Measurements from ENCODE around the gene ZNF608. TPM values are rescaled to one million over a fixed set of nuclear protein-coding genes. Genes with fewer than 3 reads are reported as not detected.
A peak's percentile ranks its signal among the peaks of the same experiment; 100 is the strongest.

The ZNF608 gene
- total RNA-seq, 1 donor from 2014 or later, result 9.3 TPM

DNA sequence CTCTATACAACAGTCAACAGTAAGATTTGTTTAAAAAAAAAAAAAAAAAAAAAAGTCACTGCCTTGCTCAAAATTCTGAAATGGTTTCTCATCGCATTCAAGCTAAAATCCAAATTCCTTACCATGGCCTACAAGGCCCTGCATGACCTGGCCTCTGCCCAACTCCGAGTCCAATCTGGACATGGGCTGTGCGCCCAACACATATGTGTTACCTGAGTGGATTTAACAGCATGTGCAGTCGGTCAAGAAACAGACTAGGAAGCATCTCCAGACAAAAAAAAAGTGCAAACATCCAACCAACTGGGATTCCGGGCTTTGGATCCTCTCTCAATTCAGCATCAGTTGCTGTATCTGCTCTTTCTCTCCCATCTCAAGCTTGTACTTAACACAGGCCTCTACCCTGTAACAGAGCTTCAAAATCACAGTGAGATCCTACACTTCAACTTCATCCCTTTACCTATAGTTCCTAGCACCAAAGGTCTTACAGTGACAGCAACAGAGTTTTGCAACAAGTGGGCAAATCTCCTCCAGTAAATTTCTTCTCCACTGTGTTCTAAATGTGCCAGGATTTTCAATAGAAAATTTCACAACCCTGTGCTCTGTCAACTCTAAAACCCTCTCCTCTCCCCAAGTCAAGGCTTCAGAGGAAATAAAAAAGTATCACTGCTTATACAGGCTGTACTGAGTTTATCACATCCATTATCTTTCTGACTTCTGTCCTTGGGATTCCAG is 19.6 kb downstream of the ZNF608 start:
- ATAC-seq (no peak), DNase-seq (ENCODE audit: missing footprints) (no peak)
- intact Hi-C loops (cut with DNase I), result no loop called here

DNA sequence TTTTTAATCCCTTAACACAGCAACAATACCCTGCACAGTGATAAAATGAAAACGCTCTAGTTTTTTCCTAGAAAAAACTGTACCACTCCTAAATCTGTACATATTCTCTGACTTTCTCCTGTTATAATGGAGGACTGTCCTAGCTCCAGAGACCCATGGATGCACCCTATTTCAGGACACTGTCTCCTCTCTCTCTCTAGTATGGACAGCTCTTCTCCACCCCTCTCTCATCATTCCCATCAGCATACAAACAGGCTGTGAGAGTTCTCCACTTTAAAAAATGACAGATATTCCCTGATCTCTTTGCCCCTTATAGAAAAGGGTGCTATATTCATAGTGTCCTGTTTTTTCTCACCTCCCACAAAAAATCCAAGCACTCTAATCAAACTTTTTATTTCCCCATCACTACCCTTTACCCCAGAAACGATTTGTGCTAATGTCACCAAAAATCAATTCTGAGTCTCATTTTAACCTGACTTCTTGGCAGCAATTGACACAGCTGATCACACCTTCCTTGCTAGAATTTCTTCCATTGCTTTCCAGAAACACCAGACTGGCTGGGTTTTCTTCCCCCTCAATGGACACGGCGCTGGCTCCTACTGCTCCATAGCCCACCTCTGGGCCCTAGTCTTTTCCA is 20.7 kb downstream of the ZNF608 start:
- DNase-seq (ENCODE audit: missing footprints) (no peak), ATAC-seq (no peak)
- intact Hi-C loops (cut with DNase I), result no loop called here

DNA sequence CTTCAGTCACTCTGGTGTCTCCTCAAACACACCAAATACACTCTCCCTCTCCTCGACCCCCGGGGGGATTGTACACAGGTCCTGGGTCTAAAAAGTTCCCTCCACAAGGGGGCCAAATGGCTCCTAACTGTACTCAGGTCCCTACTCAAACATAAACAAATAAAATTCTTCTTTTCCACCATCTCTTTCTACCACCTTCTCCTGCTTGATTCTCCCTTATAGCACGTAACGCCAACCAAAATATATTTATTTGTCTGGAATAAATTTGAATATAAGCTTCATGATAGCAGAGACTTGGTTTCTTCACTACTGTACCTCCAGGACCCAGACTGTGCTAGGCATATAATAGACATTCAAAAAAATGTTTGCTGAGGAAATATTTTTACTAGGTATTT is 21.4 kb downstream of the ZNF608 start:
- intact Hi-C loops (cut with DNase I), result no loop called here
- ATAC-seq, result no peak
- DNase-seq (ENCODE audit: missing footprints), result no peak

DNA sequence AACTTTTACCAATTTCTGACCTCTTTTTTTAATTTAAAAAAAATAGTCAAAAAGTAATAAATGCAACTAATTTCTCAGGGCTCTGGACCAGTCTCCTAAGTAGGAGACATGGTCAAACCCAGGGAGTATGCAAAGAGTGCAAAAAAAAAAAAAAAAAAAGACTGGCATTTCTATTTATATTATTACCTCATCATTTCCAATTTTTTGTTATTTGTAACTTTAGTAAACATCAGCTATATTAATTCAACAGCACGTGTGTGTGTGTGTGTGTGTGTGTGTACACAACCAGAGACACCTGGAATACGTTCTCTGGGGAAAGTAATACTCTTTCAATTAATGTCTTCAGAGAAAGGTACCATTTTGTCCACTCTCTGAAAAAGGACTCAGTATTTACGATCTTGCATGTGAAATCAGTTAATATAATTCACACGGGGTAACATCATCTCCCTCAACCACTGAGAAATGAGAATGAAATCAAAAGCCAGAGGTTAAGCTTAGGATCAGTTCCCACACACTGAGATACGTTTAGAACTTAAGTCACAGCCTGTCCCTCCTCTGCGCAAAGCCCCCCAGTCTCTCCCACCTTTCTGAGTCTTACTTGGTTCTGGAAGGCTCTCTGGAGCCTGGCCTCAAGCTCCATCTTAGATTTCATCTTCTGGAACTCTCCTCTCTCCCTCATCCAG is 21.9 kb downstream of the ZNF608 start:
- DNase-seq (ENCODE audit: missing footprints) (no peak), ATAC-seq (no peak)
- intact Hi-C loops (cut with DNase I), result no loop called here

DNA sequence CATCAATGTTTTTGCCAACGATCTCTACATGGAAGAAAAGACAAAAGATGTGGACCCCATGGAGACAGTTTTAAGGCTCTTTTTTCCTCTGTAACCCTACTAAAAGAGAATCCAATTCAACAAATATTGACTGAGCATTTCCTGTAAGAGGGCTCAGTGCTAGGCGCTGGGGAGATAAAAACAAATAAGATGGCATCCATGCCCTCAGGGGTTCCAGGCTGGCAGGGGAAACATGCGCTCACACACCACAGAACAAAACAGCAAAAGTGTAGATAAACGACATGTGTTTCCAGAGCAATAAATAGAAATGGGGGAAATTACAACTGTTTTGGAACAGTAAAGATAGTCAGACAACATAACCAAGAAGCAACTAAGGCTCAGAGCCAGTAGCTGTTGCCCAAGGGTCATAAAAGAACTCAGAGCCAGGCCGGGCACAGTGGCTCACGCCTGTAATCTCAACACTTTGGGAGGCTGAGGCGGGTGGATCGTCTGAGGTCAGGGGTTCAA is 25.2 kb downstream of the ZNF608 start:
- no peak for ATAC-seq
- no peak for DNase-seq (ENCODE audit: missing footprints)
- intact Hi-C loops (cut with DNase I), result no loop called here

DNA sequence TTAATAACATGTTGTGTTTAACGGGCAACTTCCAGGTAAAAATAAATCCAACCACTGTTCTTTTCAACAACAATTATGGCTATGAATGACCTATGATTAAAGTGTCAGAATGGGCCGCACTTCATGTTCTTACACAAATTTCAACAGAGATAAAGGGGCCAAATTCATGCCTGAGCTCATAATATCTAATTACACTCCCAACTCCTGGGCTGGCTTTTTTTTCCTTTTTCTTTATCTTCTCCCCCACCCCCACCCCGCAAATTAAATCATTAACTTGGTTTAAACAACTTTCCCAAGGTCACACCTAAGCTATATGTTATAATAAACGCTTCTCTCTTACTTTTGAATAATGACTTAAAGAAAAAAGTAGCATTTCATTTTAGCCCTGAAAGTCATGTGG is 25.8 kb downstream of the ZNF608 start:
- ATAC-seq, result no peak
- no peak for DNase-seq (ENCODE audit: missing footprints)
- intact Hi-C loops (cut with DNase I), result no loop called here

DNA sequence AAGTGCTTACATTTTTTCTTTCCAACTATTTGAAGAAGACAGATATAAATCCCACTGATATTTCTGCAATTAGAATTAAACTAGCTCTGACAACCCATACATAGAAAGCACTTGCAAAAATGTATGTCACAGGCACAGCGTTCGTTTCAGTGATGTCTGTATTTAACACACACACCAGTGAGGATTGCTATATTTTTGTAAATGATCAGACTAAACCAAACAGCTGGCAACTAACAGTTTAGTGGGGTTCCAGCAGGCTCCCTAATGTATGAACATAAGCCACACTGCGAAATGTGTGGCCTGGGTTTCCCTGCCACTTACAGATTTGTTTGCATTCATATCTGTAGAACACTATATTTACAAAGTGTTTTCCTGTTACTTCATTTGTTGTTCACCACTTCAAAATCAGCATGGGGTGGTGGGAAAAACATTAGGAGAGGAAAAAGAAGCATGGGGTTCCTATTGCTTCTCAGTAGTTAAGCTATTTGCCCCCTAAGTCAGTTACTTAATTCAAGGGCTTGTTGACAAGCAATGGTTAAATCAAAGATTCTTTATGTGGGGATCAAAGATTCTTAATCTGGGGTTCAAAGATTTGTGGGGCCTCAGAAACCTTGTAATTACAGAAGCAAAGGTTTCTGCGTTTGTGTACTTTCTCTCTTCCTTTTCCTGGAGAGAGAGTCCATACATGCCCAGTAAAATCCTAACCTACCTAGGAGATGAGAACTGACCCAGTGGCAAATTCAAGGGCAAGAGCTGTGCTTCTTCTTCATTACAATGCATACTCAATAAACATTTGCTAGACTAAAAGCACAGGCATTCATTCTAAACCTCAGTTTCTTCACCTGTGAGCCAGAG is 27.1 kb downstream of the ZNF608 start:
- DNase-seq (ENCODE audit: missing footprints) (no peak), ATAC-seq (no peak)
- intact Hi-C loops (cut with DNase I), result no loop called here

DNA sequence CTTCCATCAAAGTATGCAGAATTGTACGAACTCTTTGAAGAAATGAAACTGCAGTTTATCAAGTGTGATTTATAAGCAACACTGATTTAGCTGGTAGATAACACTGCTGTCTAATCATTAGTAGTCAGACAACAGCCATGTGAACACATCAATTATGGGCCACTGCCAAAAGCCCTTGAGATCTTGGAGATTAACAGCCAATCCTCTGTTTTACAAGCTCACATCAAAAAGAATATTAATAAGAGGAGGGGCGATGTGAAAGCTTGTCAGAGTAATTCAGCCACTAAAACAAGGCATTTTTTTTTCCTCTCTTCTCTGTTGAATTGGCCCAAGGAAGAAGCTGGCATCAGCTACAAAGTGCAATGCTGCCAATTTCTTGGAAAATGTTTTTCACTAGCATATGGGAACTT is 28.1 kb downstream of the ZNF608 start:
- ATAC-seq (no peak), DNase-seq (ENCODE audit: missing footprints) (no peak)
- intact Hi-C loops (cut with DNase I), result no loop called here

DNA sequence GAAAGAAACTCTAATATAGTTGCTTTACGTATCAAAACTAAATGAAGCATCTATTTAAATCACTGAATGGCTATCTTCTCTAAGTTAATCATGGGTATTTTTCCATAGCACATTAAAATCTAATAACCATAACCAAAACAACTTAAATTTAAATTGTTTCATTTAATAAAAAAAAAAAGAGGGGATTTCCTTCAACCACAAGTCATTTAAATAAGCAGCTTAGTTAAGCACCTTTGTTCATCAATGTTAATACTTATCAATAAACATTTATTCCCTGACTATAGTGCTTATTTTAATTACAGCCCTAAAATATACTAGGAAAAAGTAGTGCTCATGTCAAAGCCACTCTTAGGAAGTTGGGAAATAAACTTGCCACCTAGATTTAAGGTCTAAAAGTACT is 30.3 kb downstream of the ZNF608 start:
- intact Hi-C loops (cut with DNase I), result no loop called here
- ATAC-seq (no peak), DNase-seq (ENCODE audit: missing footprints) (no peak)

DNA sequence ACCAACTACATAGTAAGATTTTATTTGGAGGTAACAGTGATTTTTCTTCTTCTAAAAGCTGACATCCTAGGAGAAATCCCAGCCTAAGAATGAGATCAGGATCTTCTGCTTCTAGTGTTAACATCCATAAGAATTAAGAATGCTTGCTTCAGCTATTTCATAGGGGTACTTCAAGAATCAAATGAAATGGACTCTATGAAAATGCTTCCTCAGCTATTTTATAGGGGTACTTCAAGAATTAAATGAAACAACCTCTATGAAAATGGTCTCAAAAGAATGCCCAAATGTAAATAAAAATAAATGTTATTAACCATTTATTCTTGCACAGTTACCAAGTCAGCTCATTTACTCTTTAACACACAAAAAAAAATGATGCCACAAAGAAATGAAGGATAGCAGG is 31.5 kb downstream of the ZNF608 start:
- ATAC-seq (no peak), DNase-seq (ENCODE audit: missing footprints) (no peak)
- intact Hi-C loops (cut with DNase I), result no loop called here

DNA sequence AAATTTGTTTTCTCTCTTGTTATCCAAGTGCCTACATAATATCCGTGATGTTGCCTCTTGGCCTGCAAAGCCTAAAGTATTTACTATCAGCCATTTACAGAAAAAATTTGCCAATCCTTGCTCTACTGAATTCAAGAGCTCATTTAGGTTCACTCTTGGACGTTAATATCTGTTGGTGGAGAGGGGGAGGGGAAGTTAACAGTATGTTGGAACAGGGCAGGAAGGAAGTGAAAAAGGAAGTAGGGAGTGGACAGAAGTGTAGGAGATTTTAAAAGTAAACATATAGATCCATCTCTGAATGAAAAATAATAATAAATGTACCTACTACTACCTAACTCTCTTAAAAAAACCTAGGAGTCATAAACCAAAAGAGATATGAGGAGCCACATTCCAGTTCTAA is 32.8 kb downstream of the ZNF608 start:
- intact Hi-C loops (cut with DNase I), result no loop called here
- ATAC-seq (no peak), DNase-seq (ENCODE audit: missing footprints) (no peak)

DNA sequence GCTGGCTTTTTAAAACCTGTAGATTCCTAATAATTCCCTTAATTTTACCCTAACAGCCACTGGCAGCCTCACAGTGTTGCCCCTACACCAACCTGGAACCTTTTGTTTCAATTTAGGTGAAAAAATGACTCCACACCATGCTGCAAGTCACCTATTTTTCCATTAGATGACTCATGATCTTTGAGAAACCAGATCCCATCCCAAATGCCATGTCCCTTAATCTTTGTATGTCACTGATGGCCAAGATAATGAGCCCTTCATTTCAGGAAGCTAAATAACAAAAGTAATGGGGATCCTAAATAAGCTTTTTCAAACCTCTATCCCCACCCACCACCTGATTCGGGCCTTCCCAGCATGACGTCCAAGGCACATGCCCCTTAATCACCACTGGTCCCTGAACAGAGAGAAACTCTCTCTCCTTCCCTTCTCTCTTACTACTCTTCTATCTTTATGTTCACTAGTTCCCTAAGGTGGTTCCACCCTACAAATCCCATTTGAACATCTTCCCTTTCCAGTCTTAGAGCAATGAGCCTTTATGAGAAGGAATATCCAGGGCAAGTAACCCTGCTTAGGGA is 33.6 kb downstream of the ZNF608 start:
- no peak for ATAC-seq
- no peak for DNase-seq (ENCODE audit: missing footprints)
- intact Hi-C loops (cut with DNase I), result no loop called here

DNA sequence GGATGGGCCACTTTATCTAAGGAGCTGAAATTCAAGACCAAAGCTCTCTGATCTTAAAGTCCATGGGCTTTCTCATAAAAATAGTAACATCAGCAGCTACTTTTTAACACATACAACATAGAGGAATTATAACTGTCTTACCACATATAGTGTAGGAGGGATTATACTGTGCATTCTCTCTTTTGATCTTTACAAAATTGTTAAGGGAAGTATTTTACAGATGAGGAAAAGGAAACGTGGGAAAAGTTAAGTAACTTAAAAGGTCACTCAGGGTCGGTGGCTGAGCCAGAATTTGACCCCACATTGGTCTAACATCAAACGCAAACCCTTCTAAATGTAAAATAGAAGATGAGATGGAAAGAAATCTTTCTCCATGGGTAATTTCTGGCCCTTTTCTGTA is 38.4 kb downstream of the ZNF608 start:
- DNase-seq (ENCODE audit: missing footprints) (no peak), ATAC-seq (no peak)
- intact Hi-C loops (cut with DNase I), result loop anchor here (5.0 kb wide), 2 partner anchors 39 to 41 kb away; partner anchors contain the start of gene ZNF608

DNA sequence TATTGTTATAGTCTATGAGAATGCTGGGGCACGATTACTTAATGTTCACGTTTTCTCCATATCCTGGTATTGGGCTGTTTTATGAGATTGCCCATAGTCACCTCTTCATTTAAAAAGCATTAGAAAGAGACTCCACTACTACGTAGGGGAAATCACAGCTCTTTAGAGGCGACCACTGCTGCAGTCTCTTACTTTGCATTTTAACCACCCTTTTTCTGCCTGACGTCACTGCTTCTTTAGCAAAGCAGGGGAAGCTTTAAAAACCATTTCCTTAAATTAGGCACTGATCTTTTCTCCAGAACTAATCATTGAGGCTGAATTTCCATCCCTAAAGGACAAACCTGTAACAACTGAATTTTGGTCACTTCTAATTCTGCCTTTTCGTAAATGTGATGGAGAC is 38.9 kb downstream of the ZNF608 start:
- intact Hi-C loops (cut with DNase I), result loop anchor here (5.0 kb wide), 2 partner anchors 40 kb away; partner anchors contain the start of gene ZNF608
- DNase-seq (ENCODE audit: missing footprints), result no peak
- no peak for ATAC-seq

DNA sequence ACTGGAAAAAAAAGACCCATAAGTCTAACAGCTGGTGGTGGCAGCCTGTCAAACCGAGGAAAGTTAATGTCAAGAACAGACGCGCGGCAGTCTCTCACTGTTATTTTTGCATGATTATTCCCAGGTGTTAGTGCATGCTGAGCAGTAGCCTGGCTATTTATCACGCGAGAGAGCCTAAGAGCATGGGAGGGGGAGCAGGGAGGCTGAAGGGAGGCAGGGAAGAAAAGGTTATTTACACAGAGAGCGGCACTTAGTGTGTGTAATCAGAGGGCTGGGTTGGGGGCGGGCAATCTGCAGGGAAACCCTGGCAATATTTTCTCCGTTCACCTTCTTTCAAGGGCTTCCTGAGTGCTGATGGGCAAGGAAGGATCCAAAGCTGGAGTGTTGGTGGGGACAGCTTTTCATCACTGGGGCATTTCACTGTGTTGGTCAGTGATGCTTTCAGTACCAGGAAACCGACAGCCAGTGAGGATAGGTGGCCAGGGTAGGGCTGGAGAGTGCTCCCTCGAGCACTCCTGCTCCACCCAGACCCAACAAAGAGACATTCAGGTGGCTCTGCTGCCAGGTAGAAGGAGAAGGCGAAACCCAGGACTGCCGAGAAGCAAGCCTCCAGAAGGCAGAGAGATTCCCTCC is 39.6 kb downstream of the ZNF608 start:
- peak; percentile 61 for ATAC-seq
- intact Hi-C loops (cut with DNase I), result loop anchor here (5.0 kb wide), 2 partner anchors 40 kb away; partner anchors contain the start of gene ZNF608
- DNase-seq (ENCODE audit: missing footprints), result no peak

DNA sequence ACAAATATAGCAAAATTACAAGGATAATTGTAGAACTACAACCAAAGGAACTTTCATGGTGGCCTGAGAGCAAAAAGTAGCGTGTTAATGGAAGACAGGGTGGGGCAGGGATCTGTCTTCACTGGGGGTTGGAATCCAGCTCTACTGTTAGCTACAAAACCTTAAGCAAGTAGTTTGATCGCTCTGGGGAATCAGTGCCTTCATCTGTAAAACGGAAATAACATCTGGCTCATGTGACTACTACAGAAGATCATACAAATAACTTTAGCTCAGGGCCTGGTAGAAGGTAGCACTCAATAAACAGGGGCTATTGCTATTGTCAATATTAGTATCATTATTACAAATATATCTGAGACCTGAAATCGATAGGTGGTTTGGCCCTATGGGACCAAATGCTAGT is 40.4 kb downstream of the ZNF608 start:
- intact Hi-C loops (cut with DNase I), result loop anchor here (5.0 kb wide), 2 partner anchors 39 to 41 kb away; partner anchors contain the start of gene ZNF608

DNA sequence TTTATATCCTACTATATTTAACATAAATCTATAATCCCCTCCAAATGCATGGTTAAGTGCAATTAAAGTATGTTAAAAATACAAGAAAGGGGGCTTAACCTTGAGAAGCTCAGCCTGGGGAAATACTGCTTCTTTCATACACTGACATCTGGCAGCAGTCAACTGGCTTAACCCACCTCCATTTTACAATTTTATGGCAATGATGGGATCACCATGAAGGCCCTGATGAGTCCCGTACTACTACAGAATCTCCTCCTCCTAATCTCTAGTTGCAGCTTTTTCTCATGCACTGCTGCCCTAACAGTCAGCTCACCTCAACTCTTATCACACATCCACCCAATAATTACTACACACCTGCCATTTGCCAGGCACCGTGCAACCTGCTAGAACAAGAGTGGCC is 40.9 kb downstream of the ZNF608 start:
- intact Hi-C loops (cut with DNase I), result loop anchor here (5.0 kb wide), 2 partner anchors 38 to 42 kb away; partner anchors contain the start of gene ZNF608
- no peak for ATAC-seq
- DNase-seq (ENCODE audit: missing footprints), result no peak

More for the DNA sequence above, 40.4 kb downstream of the ZNF608 start:
- no peak for DNase-seq (ENCODE audit: missing footprints)
- no peak for ATAC-seq
